ENCODE results near the gene CACNA1C. TPM values are rescaled to one million over a fixed set of nuclear protein-coding genes. Genes with fewer than 3 reads are reported as not detected.
A peak's percentile ranks its signal among the peaks of the same experiment; 100 is the strongest.

The CACNA1C gene
- total and polyA plus RNA-seq, 2 of the 4 experiments (the other 2 are of a cell fraction): 1.6 to 2.6 TPM

GRCh38 chr12:2286461-2287131 is 233.8 kb downstream of the CACNA1C start:
- peak overlapping the region; percentile 51; the same call in 1 of the 2 replicates for H3K18ac ChIP-seq (ENCODE audit: low read depth, low read length)
- no peaks in the 10 kb centered on the region for H4K20me1 ChIP-seq (ENCODE audit: insufficient read depth, low read length)
- peak overlapping the region; percentile 39 for H3K4ac ChIP-seq (ENCODE audit: low read depth, low read length)
- dilution Hi-C loops (cut with HindIII; ENCODE audit: low sequenced_read_pairs, unreplicated experiment): no loop called here
- H3K4me2 ChIP-seq (ENCODE audit: low read depth, low read length): no peak overlapping the region
- TF ChIP-seq CTCF (conservative IDR thresholded peaks at IDR 0.05; ENCODE audit: low read depth, low read length): no peak
- H3K4me3 ChIP-seq (ENCODE audit: insufficient read depth, low read depth, low read length): no peak overlapping the region
- peaks cover 4 to 25% of the 10 kb centered on the region in 2 experiments; a peak in 1 of 4 replicates for H3K79me1 ChIP-seq (ENCODE audit: low read depth in 1 of 2, low read length in 2 of 2)
- H3K14ac ChIP-seq (replicated peaks; ENCODE audit: low read depth, low read length): peak overlapping the region; percentile 25; the same call in 1 of the 2 replicates
- H4K5ac ChIP-seq (ENCODE audit: low read depth, low read length): peak overlapping the region; percentile 30; the same call in 1 of the 2 replicates
- H3K9ac ChIP-seq (ENCODE audit: low read depth, low read length): peak overlapping the region; percentile 8; the same call in 1 of the 2 replicates
- peak overlapping the region; percentile 89 for H4K91ac ChIP-seq (ENCODE audit: insufficient read depth, low read depth, low read length)
- ATAC-seq (ENCODE audit: low read depth) (peak; percentile 12), DNase-seq (no peak)
- peak overlapping the region; percentile 9; the same call in 1 of the 2 replicates for H3K27ac ChIP-seq (ENCODE audit: insufficient read depth, low read length)
- H2BK20ac ChIP-seq (ENCODE audit: low read depth, low read length): peak overlapping the region; percentile 55
- H3K27me3 ChIP-seq (ENCODE audit: control insufficient read depth, insufficient read depth, low read length): no peaks in the 10 kb centered on the region
- WGBS, 2 experiments (ENCODE audit: extremely low coverage in 2 of 2, insufficient read length in 1 of 2): 74% methylated on average over 2 of the region's 9 CpGs; no CpG with 5 or more reads in 1 of the 2 experiments
- H2BK120ac ChIP-seq (ENCODE audit: low read depth, low read length): peak overlapping the region; percentile 71
- no peak overlapping the region for H2AK9ac ChIP-seq (replicated peaks; ENCODE audit: low read depth, low read length, poor library complexity)
- H2BK5ac ChIP-seq (ENCODE audit: low read depth, low read length, poor library complexity, severe bottlenecking): no peak overlapping the region
- H3K9me3 ChIP-seq (ENCODE audit: control insufficient read depth, insufficient read depth, low read length): no peaks in the 10 kb centered on the region
- H2AK5ac ChIP-seq (ENCODE audit: low read depth, low read length): peak overlapping the region; percentile 20
- peak overlapping the region; percentile 1 for H2AFZ ChIP-seq (replicated peaks; ENCODE audit: low read length, poor library complexity)
- H3K4me1 ChIP-seq (ENCODE audit: control insufficient read depth, insufficient read depth, low read length): peaks cover 44% of the 10 kb centered on the region
- H3K23ac ChIP-seq (ENCODE audit: low read depth, low read length): peak overlapping the region; percentile 58; the same call in 1 of the 2 replicates
- intact Hi-C loops (cut with micrococcal nuclease): loop anchor here (10.0 kb wide), 1 partner anchor 342 kb away; no protein-coding TSS in a partner anchor
- ChIA-PET CTCF (no interaction called here), POLR2A (ENCODE audit: unreplicated experiment) (interaction anchor here (0.8 kb wide), 1 partner anchor 282 kb away, joined by 5 read pairs; no protein-coding TSS in a partner anchor)
- H2BK15ac ChIP-seq (ENCODE audit: low read depth, low read length): peak overlapping the region; percentile 85; the same call in 2 of the 3 replicates
- no TSS peak for BruUV-seq (replicated peaks)
- no peaks in the 10 kb centered on the region for H3K36me3 ChIP-seq (ENCODE audit: control insufficient read depth, insufficient read depth, low read length)
- peaks cover 30% of the 10 kb centered on the region for H3K9me1 ChIP-seq (ENCODE audit: insufficient read depth, low read length)
- H3K56ac ChIP-seq (ENCODE audit: extremely low read depth, insufficient read depth, low read length): no peak overlapping the region
- H4K8ac ChIP-seq (ENCODE audit: low read depth in 2 of 2, low read length in 2 of 2): peak overlapping the region in 1 of 2 experiments; percentile 33; a peak in 2 of 4 replicates
- in situ Hi-C loops (cut with MboI; ENCODE audit: low sequenced_read_pairs): loop anchor here (10.0 to 25.0 kb wide), 3 partner anchors 298 to 624 kb away; partner anchors contain the start of gene LRTM2

Measured in IMR-90 (cell line).